ENCODE results near the gene PLPP1. TPM values are rescaled to one million over a fixed set of nuclear protein-coding genes. Genes with fewer than 3 reads are reported as not detected.

PLPP1 gene
- total and polyA plus RNA-seq, 2 of the 13 experiments (the other 11 are each of a cell fraction or from before 2014, with no cell fraction given) = 7.3 to 12.1 TPM

- no peak overlapping the region for H3K4me3 ChIP-seq (replicated peaks in 1 of 3; ENCODE audit: insufficient read depth in 1 of 3, low read depth in 2 of 3, low read length in 3 of 3)
- no peak overlapping the region for H2AFZ ChIP-seq (ENCODE audit: low read length)
- H3K4me2 ChIP-seq (ENCODE audit: low read depth, low read length) = no peak overlapping the region
- FAIRE-seq (no peak), ATAC-seq (no peak), DNase-seq (ENCODE audit: low spot score) (no peak)
- H3K36me3 ChIP-seq (replicated peaks in 1 of 2; ENCODE audit: control insufficient read depth in 1 of 2, insufficient read depth in 2 of 2, low read length in 2 of 2) = no peaks in the 10 kb centered on the region
- H4K20me1 ChIP-seq (ENCODE audit: insufficient read depth, low read length) = no peaks in the 10 kb centered on the region
- 4% methylated on average over 2 of the region's 2 CpGs for WGBS (ENCODE audit: low lambda C conversion rate)
- in situ Hi-C loops (cut with HindIII; ENCODE audit: extremely low pct_ligation_motif_present, low pct_unique_long_range_greater_than_20kb) (no loop called here), intact Hi-C loops (cut with micrococcal nuclease; ENCODE audit: unreplicated experiment) (no loop called here)
- CTCF ChIA-PET (ENCODE audit: low intra/inter-chr PET ratio, low total read pairs) = no interaction called here
- BruUV-seq (replicated peaks) = no TSS peak
- POLR2A ChIA-PET = no interaction called here
- no peaks in the 10 kb centered on the region for H3K9me3 ChIP-seq (ENCODE audit: low read length)
- no peaks in the 10 kb centered on the region for H3K27me3 ChIP-seq (ENCODE audit: control insufficient read depth in 1 of 2, insufficient read depth in 2 of 2, low read length in 2 of 2)
- no peak overlapping the region for H3K27ac ChIP-seq (ENCODE audit: extremely low read length, insufficient read depth, low read length)
- H3K4me1 ChIP-seq (ENCODE audit: insufficient read depth, low read length) = peaks cover 34% of the 10 kb centered on the region
- H3K9ac ChIP-seq (ENCODE audit: insufficient read depth, low read depth, low read length) = no peak overlapping the region
- no peaks in the 10 kb centered on the region for H3K79me2 ChIP-seq (ENCODE audit: insufficient read depth, low read length)
- TF ChIP-seq HBP1 (CRISPR knock-in tag; IDR thresholded peaks at IDR 0.05; ENCODE audit: low read depth) (no peak), ZNF512B (CRISPR knock-in tag; IDR thresholded peaks at IDR 0.05; ENCODE audit: borderline replicate concordance) (no peak), RELA (CRISPR knock-in tag; IDR thresholded peaks at IDR 0.05) (no peak), MTA3 (CRISPR knock-in tag; IDR thresholded peaks at IDR 0.05) (no peak), ZNF343 (CRISPR knock-in tag; IDR thresholded peaks at IDR 0.05) (no peak), ZNF770 (CRISPR knock-in tag; IDR thresholded peaks at IDR 0.05) (no peak), ZNF709 (CRISPR knock-in tag; IDR thresholded peaks at IDR 0.05) (no peak), HNRNPUL1 (IDR thresholded peaks at IDR 0.05; ENCODE audit: low read depth, low read length) (no peak), ZMYM3 (CRISPR knock-in tag; IDR thresholded peaks at IDR 0.05) (no peak), ZNF616 (CRISPR knock-in tag; IDR thresholded peaks at IDR 0.05; ENCODE audit: low read depth) (no peak), ZNF354B (CRISPR knock-in tag; IDR thresholded peaks at IDR 0.05) (no peak), HMG20A (CRISPR knock-in tag; IDR thresholded peaks at IDR 0.05; ENCODE audit: borderline replicate concordance) (no peak), GMEB1 (CRISPR knock-in tag; IDR thresholded peaks at IDR 0.05; ENCODE audit: borderline replicate concordance) (no peak), ZNF570 (CRISPR knock-in tag; IDR thresholded peaks at IDR 0.05; ENCODE audit: borderline replicate concordance) (no peak), ZFP91 (CRISPR knock-in tag; IDR thresholded peaks at IDR 0.05; ENCODE audit: borderline replicate concordance) (no peak)
These were observed 41.9 kb upstream of the PLPP1 start for GRCh38 chr5:55576661-55577060.

Measured in HepG2 (cell line).